Measurements from ENCODE around the gene GFER.

Gene GFER

DNA sequence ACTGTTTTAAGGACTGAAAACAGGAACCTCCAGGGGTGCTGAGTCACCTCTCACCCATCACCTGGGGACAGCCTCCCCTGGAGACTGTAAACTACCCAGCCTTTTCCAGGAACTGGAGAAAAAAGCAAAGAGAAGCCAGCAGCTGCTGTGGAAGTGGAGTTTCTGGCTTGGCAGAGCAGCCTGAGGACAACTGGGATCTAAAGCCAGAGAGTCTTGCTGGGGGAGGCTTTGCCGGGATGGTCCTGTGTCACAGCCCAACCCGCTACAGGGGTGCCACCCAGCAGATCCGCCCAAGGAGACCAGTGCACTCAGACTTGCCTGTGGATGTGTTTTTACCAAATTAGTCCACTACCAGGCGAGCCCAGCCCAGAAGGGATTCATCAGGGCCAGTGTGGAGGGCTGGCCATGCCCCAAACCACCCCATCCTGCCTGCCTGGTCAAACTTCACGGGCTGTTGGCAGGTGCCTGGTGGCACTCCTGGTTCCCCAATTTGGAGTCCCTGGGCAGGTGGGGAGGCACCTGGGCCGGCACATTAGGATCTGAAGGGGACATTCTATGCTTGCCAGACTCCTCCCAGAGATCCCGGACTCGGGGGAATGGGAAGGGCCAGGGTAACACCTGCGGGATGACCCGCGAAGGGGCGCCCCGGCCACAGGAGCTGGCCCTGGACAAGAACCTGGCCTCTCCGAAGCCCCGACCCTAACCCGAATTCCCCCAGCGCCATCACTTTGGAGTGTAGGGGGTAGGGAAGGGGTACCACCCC, 41.8 kb upstream of the GFER start:
- H3K27ac ChIP-seq: peak overlapping the region; percentile 85
- TF ChIP-seq, protein P1, sequence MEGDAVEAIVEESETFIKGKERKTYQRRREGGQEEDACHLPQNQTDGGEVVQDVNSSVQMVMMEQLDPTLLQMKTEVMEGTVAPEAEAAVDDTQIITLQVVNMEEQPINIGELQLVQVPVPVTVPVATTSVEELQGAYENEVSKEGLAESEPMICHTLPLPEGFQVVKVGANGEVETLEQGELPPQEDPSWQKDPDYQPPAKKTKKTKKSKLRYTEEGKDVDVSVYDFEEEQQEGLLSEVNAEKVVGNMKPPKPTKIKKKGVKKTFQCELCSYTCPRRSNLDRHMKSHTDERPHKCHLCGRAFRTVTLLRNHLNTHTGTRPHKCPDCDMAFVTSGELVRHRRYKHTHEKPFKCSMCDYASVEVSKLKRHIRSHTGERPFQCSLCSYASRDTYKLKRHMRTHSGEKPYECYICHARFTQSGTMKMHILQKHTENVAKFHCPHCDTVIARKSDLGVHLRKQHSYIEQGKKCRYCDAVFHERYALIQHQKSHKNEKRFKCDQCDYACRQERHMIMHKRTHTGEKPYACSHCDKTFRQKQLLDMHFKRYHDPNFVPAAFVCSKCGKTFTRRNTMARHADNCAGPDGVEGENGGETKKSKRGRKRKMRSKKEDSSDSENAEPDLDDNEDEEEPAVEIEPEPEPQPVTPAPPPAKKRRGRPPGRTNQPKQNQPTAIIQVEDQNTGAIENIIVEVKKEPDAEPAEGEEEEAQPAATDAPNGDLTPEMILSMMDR (conservative IDR thresholded peaks at IDR 0.05): no peak
- no peak for TF ChIP-seq ZFX (IDR thresholded peaks at IDR 0.05)

DNA sequence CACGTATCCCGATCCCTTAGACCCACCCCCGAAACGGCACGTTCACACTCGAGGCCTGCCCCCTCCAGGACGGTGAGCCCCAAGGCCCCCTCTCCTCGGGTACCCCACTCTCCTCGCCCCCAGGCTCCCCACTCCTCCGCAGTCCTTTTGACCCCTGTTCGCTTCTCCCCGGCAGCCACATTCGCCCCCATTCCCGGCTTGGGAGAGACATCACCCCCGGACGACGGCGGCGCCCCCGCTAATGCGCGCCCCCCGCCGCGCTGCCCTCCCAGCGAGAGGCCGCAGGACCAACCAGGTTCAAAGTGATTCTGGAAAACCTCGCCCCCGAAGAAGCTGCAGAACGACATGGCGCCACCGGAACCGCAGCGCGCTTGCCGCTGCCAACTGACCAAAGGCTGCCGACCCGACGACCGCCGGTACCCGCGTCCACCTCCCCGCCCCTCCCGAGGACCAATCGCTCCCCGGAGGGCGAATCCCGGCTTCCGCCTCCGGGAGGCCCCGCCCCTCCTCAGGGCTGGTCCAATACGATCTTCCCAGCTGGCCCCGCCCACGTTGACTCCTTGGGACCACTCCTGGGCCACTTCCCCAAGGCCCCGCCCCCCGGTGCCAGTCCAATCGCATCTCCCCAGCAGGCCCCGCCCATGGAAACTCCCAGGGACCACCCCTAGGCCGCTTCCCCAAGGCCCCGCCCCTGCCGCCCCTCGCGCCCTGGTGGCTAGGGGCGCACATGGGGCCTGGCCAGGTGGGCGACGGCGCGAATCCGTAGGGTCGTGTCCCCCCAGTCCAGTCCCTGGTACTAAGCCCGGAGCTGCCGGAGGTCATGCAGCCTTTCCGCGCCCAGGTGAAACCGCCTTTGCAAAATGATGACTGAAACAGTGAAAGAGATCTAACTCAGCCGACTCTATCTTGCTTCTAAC, 40.9 kb upstream of the GFER start, which contains the start of gene MSRB1:
Gene MSRB1 (minus strand): TSS at position 390 of the 917 bp plus-strand sequence. CDS start 43 bp downstream, at position 347.
- H3K27ac ChIP-seq: peak within 1 kb of the TSS; percentile 85
- TF ChIP-seq ZFX (IDR thresholded peaks at IDR 0.05): no peak
- TF ChIP-seq, protein P1 (conservative IDR thresholded peaks at IDR 0.05): no peak

GRCh38 chr16:1944612-1945199, 39.3 kb upstream of the GFER start:
- TF ChIP-seq, protein P1 (conservative IDR thresholded peaks at IDR 0.05): no peak
- no peak for TF ChIP-seq ZFX (IDR thresholded peaks at IDR 0.05)
- H3K27ac ChIP-seq: no peak overlapping the region

GRCh38 chr16:1945559-1946391, 38.2 kb upstream of the GFER start:
- no peak overlapping the region for H3K27ac ChIP-seq
- TF ChIP-seq ZFX (IDR thresholded peaks at IDR 0.05): no peak
- TF ChIP-seq, protein P1 (conservative IDR thresholded peaks at IDR 0.05): no peak

DNA sequence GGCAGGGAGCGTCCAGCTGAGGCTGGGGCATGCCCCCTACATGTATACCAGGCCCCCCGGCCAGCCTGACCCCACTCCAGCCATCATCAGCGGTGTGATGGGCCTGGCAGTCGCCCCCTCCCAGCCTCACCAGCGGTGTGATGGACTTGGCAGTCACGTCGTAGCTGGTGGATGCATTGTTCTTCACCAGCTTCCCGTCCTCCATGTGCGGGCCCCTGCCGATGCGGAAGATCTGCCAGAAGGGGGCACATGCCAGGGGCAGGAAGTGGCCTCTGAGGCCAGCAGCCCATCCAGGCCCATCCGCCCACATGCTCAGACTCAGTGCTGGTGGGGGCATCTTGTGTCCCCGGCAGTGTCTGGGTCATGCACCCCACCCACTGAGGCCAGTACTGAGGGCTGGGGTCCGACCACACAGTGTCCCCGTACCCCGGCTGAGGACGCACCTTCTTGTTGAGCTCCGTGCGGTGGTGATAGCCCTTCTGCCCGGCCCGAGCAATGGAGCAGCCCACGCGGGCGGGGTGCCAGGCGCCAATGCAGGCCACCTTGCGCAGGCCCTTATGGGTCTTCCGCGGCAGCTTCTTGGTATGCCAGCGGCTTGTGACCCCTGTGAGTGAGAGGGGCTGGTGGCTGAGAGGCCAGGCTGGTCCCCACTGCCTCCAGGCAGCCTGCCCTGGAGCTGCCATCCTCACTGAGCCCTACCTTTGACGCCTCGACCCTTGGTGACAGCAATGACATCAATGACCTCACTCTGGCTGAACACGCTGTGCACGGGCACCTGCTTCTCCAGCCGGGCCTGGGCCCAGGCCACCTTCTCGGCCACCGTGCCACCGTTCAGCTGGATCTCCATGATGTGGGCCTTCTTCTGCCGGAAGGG, 37.3 kb upstream of the GFER start:
- no peak overlapping the region for H3K27ac ChIP-seq
- TF ChIP-seq ZFX (IDR thresholded peaks at IDR 0.05): no peak
- TF ChIP-seq, protein P1 (conservative IDR thresholded peaks at IDR 0.05): no peak

DNA sequence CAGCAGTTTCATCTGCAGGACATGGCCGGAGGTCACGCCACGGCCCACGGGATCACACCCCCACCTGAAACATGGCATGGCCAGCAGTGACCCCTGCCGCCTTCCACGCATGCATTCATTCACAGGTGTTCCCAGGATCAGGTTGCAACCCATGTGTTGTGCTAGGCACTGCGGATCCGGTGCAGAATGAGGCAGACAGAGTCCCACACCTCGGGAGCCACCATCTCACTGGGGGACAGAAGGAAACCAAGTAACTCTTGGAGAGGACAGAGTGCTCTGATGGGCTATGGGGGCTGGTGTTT, 36.7 kb upstream of the GFER start:
- H3K27ac ChIP-seq: no peak overlapping the region
- TF ChIP-seq ZFX (IDR thresholded peaks at IDR 0.05): no peak
- TF ChIP-seq, protein P1 (conservative IDR thresholded peaks at IDR 0.05): no peak

Measured in C4-2B (cell line).